Measurements from ENCODE around the gene TLE2. TPM values are rescaled to one million over a fixed set of nuclear protein-coding genes. Genes with fewer than 3 reads are reported as not detected.
A peak's percentile ranks its signal among the peaks of the same experiment; 100 is the strongest.

The TLE2 gene
- total RNA-seq: under 1 TPM; 0.24 to 0.57 TPM

DNA sequence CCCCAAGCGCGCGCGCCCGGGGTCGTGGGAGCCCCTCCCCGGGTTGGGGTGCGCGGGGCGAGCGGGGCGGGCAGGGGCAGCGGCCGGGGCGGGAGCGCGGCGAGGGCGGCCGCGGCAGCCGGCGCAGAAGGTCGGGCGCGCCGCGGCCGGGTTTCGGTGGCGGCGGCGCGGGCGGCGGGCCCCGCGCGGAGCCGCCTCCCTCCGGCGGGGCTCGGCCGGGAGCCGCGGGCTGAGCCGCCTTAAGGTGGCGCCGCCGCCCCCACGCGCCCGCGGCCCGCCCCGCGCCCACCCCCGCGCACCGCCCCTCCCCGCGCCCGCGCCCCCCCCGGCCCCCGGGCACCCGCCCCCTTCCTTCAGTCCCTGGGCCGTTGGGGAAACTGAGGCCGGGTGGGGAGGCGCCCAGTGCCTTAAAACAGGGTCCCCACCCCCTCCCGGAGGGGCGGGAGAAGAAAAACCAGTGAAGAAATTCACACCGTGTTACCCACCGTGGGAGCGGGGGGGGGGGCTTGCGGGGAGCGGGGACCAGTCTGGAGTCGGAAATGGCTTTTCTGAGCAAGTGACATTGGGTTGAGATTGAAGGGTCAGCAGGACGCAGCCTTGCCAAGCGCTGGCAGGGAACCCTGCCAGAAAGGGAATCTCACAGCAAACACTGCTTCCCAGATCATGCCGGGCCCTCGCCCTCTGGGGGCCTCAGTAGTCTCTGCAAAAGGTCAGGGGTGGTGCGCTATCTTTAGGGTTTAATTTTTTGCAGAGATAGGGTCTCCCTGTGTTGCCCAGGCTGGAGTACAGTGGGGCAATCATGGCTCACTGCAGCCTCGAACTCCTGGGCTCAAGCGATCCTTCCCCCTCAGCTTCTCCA, at the start of gene TLE2:
Gene TLE2 (minus strand): TSS at position 216 of the 859 bp plus-strand sequence. CDS start 376 bp downstream, outside the sequence.
- Mint-ChIP-seq H3K27me3 (ENCODE audit: low read depth) (peaks cover 59% of the 10 kb centered on the region), H3K36me3 (ENCODE audit: low read depth) (no peaks in the 10 kb centered on the region), H3K9me3 (ENCODE audit: insufficient read depth) (no peaks in the 10 kb centered on the region), H3K27ac (no peak within 1 kb of the TSS), H3K4me3 (peak within 1 kb of the TSS; percentile 42), H3K4me1 (ENCODE audit: low read depth) (peaks cover 28% of the 10 kb centered on the region)
- POLR2A ChIA-PET: no interaction called here
- CTCF ChIA-PET: no interaction called here
- no peak for ATAC-seq
- DNase-seq: no peak

DNA sequence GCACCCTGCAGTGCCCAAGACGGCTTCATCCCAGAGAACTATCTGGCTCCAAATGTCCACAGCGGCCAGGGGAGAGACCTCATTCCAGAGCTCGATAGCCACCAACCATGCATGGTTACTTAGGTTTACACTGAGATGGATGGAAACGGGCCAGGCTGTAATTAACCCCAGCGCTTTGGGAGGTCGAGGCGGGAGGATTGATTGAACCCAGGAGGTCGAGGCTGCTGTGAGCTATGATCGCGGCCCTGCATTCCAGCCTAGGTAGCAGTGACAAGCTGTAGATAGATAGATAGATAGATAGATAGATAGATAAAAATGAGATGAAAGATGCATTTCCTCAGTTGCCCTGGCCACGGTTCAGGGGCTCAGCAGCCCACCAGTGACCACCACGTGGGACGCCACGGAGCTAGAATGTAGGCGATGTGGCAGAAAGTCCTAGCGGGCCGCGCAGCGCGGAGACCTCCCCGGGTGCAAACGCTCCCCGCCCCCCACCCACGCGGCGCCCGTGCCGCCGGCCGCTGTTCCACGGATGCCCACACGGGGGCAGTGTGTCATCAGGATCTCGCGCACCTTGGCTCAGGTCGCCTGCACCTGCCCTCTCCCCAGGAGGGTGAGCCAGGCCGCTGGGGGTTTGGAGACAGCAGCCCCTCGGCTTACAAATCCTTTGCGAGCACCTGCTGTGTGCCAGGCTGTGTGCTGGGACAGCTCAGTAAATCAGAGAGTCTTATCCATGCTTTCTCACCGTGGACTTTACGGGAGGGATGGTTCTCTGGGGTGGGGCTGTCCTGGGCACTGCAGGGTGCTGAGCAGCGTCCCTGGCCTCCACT, 46.7 kb upstream of the TLE2 start:
- CTCF ChIA-PET: interaction anchor here (0.8 to 6.2 kb wide), 18 partner anchors 9 to 125 kb away, joined by 3 to 47 read pairs (median 4); partner anchors contain the start of gene GNA11
- Mint-ChIP-seq H3K27me3 (ENCODE audit: low read depth) (no peaks in the 10 kb centered on the region), H3K4me3 (no peak overlapping the region), H3K9me3 (ENCODE audit: insufficient read depth) (no peaks in the 10 kb centered on the region), H3K27ac (no peak overlapping the region), H3K4me1 (ENCODE audit: low read depth) (peaks cover 2% of the 10 kb centered on the region), H3K36me3 (ENCODE audit: low read depth) (no peaks in the 10 kb centered on the region)
- ATAC-seq (peak; percentile 81), DNase-seq (peak; percentile 79)
- POLR2A ChIA-PET: interaction anchor here (0.6 to 0.9 kb wide), 2 partner anchors 12 to 28 kb away, joined by 3 read pairs; no protein-coding TSS in a partner anchor

DNA sequence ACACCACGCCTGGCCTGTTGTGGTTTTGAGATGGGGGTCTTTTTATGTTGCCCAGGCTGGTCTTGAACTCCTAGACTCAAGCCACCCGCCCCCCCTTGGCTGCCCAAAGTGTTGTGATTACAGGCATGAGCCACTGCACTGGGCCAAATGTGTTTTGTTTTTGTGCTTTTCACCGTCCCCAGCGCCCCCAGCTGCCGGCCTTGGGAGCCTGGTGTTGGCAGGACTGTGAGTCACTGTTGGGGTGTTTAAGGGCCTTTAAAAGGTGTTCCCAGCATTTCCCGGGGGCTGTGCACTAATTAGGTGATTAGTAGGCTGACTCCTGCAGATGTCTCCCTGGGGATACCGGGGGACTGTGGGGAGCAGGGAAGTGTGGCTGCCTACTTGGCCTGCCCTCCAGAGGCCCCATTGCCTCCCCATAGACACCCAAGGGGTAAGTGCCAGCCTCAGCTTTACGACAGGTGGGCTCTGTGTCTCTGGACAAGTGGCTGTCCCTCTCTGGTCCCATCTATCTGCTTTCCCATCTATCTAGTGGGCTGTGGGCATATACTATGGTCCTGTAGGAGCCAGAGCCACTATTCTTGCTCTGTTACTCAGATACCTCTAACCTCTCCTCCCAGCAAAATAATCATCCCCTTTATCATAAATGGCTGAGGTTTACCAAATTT, 45.0 kb upstream of the TLE2 start:
- DNase-seq (no peak), ATAC-seq (no peak)
- no peak overlapping the region for H3K27ac Mint-ChIP-seq
- ChIA-PET POLR2A (no interaction called here), CTCF (interaction anchor here (1.5 to 6.2 kb wide), 3 partner anchors 30 to 123 kb away, joined by 4 to 47 read pairs (median 5); no protein-coding TSS in a partner anchor)
- H3K9me3 Mint-ChIP-seq (ENCODE audit: insufficient read depth): no peaks in the 10 kb centered on the region
- H3K4me1 Mint-ChIP-seq (ENCODE audit: low read depth): peaks cover 2% of the 10 kb centered on the region
- H3K36me3 Mint-ChIP-seq (ENCODE audit: low read depth): no peaks in the 10 kb centered on the region
- no peaks in the 10 kb centered on the region for H3K27me3 Mint-ChIP-seq (ENCODE audit: low read depth)
- no peak overlapping the region for H3K4me3 Mint-ChIP-seq

DNA sequence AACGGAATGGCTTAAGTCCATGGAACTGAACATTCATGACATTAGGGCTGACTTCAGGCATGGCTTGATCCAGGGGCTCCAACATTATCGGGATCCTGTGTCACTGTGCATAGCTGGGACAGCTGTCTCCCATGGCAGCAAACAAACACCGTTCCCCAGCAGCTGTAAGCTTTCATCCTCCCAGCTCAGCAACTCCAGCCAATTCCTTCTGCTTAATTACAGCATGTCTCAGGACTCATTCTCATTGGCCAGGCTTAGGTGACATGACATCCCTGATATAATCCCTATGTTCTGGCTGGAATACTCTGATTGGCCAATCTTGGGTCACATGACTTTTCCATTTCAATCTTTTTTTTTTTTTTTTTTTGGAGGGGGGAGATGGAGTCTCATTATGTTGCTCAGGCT, 44.1 kb upstream of the TLE2 start:
- H3K4me3 Mint-ChIP-seq: no peak overlapping the region
- no peak for DNase-seq
- ChIA-PET POLR2A (no interaction called here), CTCF (interaction anchor here (1.5 to 6.2 kb wide), 3 partner anchors 31 to 123 kb away, joined by 4 to 47 read pairs (median 5); no protein-coding TSS in a partner anchor)
- no peaks in the 10 kb centered on the region for H3K27me3 Mint-ChIP-seq (ENCODE audit: low read depth)
- no peak overlapping the region for H3K27ac Mint-ChIP-seq
- no peak for ATAC-seq
- H3K36me3 Mint-ChIP-seq (ENCODE audit: low read depth): no peaks in the 10 kb centered on the region
- peaks cover 2% of the 10 kb centered on the region for H3K4me1 Mint-ChIP-seq (ENCODE audit: low read depth)
- no peaks in the 10 kb centered on the region for H3K9me3 Mint-ChIP-seq (ENCODE audit: insufficient read depth)

DNA sequence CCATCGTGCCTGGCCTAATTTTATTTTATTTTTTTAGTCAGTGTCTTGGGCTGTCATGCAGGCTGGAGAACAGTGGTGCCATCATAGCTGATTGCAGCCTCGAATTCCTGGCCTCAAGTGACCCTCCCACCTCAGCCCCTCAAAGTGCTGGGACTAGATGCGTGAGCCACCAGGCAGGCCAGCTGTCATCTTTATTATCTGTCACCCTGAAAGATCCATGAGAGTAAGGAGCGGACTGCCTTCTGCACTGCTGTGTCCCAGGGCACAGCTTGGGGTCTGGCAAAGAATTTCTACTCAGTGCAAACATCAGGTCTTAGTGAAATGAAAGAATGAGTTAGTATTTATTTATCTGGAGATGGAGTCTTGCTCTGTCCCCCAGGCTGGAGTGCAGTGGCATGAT, 42.7 kb upstream of the TLE2 start:
- CTCF ChIA-PET: no interaction called here
- Mint-ChIP-seq H3K36me3 (ENCODE audit: low read depth) (no peaks in the 10 kb centered on the region), H3K9me3 (ENCODE audit: insufficient read depth) (no peaks in the 10 kb centered on the region), H3K27ac (no peak overlapping the region), H3K4me3 (no peak overlapping the region), H3K27me3 (ENCODE audit: low read depth) (no peaks in the 10 kb centered on the region), H3K4me1 (ENCODE audit: low read depth) (peaks cover 2% of the 10 kb centered on the region)
- DNase-seq (no peak), ATAC-seq (no peak)
- POLR2A ChIA-PET: interaction anchor here (1.0 kb wide), 1 partner anchor 13 kb away, joined by 3 read pairs; no protein-coding TSS in a partner anchor

DNA sequence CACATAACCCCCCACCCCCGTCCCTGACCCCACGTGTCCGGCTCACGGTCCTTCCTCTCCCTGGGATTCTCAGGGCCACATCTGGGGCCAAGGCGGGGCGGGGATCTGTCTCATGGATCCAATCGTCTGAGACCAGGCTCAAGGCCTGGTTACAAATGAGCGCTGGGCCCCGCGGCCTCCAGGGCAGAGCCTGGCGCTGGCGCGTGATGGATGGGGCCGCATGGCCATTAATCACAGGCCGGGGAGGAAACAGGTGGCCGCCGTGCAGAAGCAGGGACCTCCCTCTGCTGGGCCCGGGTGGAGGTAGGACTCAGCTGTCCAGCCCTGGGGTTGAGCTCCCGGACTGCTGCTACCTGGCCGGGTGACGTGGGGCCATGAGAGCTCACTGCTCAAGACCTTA, 39.0 kb upstream of the TLE2 start:
- POLR2A ChIA-PET: interaction anchor here (0.5 kb wide), 1 partner anchor 411 kb away, joined by 5 read pairs; no protein-coding TSS in a partner anchor
- peaks cover 12% of the 10 kb centered on the region for H3K4me1 Mint-ChIP-seq (ENCODE audit: low read depth)
- H3K27me3 Mint-ChIP-seq (ENCODE audit: low read depth): no peaks in the 10 kb centered on the region

DNA sequence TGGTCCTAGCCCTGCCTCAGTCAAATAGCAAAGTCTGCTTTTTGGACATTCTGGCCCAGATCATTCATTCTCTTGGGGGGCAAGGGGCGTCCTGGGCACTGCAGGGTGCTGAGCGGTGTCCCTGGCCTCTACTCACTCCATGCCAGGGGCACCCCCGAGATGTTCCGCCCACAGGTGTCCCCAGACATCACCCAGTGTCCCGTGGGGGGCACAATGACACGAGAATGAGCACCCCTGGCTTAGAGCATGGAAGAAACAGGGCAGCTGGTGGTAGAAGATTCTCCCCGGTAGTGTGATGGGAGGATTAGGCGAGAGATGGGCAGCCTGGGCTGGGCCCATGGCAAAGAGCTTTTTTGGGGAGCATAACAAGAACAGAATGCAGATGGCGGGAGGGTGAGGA, 38.5 kb upstream of the TLE2 start:
- ChIA-PET CTCF (interaction anchor here (0.7 to 3.0 kb wide), 2 partner anchors 36 to 116 kb away, joined by 4 to 14 read pairs; no protein-coding TSS in a partner anchor), POLR2A (interaction anchor here (0.5 kb wide), 1 partner anchor 411 kb away, joined by 5 read pairs; no protein-coding TSS in a partner anchor)
- H3K36me3 Mint-ChIP-seq (ENCODE audit: low read depth): no peaks in the 10 kb centered on the region
- H3K27me3 Mint-ChIP-seq (ENCODE audit: low read depth): no peaks in the 10 kb centered on the region
- H3K27ac Mint-ChIP-seq: no peak overlapping the region
- H3K9me3 Mint-ChIP-seq (ENCODE audit: insufficient read depth): no peaks in the 10 kb centered on the region
- ATAC-seq (no peak), DNase-seq (no peak)
- peaks cover 15% of the 10 kb centered on the region for H3K4me1 Mint-ChIP-seq (ENCODE audit: low read depth)
- no peak overlapping the region for H3K4me3 Mint-ChIP-seq

More for the DNA sequence above, 39.0 kb upstream of the TLE2 start:
- Mint-ChIP-seq H3K27ac (no peak overlapping the region), H3K9me3 (ENCODE audit: insufficient read depth) (no peaks in the 10 kb centered on the region), H3K36me3 (ENCODE audit: low read depth) (no peaks in the 10 kb centered on the region), H3K4me3 (no peak overlapping the region)
- DNase-seq (no peak), ATAC-seq (no peak)
- CTCF ChIA-PET: interaction anchor here (1.1 to 3.0 kb wide), 2 partner anchors 36 to 117 kb away, joined by 5 to 14 read pairs; no protein-coding TSS in a partner anchor

DNA sequence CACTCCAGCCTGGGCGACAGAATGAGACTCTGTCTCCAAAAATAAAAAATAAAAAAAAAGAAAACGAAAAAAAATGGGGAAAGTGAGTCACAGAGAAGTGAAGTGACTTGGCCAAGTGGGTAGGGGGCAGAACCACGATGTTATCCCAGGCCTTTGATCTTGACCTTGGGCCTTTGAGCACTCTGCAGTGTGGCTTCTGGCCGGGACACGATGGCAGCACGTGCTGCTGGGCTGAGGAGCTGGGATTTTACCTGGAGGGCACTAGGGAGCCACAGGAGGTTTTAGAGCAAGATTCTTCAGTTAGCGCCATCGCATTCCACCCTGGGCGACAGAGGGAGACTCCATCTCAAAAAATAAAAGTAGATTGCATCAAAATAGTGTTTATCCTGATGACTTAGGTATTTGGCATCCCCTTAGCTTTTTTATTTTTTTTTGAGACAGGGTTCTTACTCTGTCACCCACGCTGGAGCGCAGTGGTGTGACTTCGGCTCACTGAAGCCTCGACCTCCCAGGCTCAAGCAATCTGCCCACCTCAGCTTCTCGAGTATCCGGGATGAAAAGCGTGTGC, 37.5 kb upstream of the TLE2 start:
- Mint-ChIP-seq H3K36me3 (ENCODE audit: low read depth) (no peaks in the 10 kb centered on the region), H3K9me3 (ENCODE audit: insufficient read depth) (no peaks in the 10 kb centered on the region), H3K27ac (no peak overlapping the region), H3K4me1 (ENCODE audit: low read depth) (peaks cover 15% of the 10 kb centered on the region), H3K4me3 (no peak overlapping the region), H3K27me3 (ENCODE audit: low read depth) (no peaks in the 10 kb centered on the region)
- DNase-seq (no peak), ATAC-seq (no peak)
- ChIA-PET POLR2A (no interaction called here), CTCF (interaction anchor here (1.1 to 3.0 kb wide), 3 partner anchors 9 to 109 kb away, joined by 3 to 14 read pairs (median 4); no protein-coding TSS in a partner anchor)

DNA sequence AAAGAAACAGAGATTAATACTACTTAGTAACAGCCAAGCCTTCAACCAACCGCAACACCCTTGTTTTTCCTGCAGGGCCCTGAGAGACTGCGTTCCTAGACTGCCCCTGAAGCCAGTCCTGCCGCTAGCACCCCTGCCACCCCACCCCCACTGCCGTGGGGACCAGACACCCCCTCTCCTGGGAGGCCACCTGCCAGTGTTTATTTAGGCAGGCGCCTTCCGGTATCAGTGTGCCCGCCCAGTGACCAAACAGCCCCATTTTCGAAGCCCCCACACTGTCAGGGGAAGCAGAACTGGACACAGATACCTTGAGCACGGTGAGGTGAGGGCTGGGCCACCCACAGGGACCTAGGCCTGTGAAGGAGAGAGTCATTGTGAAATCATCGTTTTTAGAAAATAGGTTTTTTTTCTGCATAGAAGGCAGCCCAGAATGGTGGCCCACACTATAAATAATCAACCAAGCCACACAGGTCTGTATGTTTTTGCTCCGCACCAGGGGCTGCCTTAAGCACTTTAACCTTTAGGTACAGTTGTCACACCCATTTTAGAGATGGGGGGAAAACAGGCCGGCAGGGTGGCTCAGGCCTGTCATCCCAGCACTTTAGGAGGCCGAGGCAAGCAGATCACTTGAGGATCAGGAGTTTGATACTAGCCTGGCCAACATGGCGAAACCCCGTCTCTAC, 36.7 kb upstream of the TLE2 start:
- Mint-ChIP-seq H3K4me1 (ENCODE audit: low read depth) (peaks cover 17% of the 10 kb centered on the region), H3K36me3 (ENCODE audit: low read depth) (peaks cover 3% of the 10 kb centered on the region), H3K27ac (no peak overlapping the region), H3K27me3 (ENCODE audit: low read depth) (no peaks in the 10 kb centered on the region), H3K9me3 (ENCODE audit: insufficient read depth) (no peaks in the 10 kb centered on the region), H3K4me3 (no peak overlapping the region)
- no peak for DNase-seq
- ChIA-PET CTCF (interaction anchor here (1.1 to 1.3 kb wide), 2 partner anchors 10 to 108 kb away, joined by 3 to 4 read pairs; no protein-coding TSS in a partner anchor), POLR2A (no interaction called here)
- ATAC-seq: no peak

DNA sequence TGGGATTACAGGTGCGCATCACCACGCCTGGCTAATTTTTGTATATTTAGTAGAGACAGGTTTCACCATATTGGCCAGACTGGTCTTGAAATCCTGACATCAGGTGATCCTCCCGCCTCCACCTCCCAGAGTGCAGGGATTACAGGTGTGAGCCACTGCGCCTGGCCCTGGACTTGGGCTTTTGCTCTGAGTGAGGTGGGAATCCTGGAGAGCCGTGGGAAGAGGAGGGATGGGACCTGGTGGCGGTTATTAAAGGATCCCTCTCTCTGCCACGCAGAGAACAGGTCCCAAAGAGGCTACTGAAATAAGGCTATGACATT, 34.9 kb upstream of the TLE2 start:
- peaks cover 31% of the 10 kb centered on the region for H3K4me1 Mint-ChIP-seq (ENCODE audit: low read depth)
- peak overlapping the region; percentile 96 for H3K27ac Mint-ChIP-seq
- peaks cover 14% of the 10 kb centered on the region for H3K36me3 Mint-ChIP-seq (ENCODE audit: low read depth)
- ATAC-seq (no peak), DNase-seq (no peak)
- peak overlapping the region; percentile 76 for H3K4me3 Mint-ChIP-seq
- H3K9me3 Mint-ChIP-seq (ENCODE audit: insufficient read depth): no peaks in the 10 kb centered on the region
- ChIA-PET POLR2A (interaction anchor here (0.6 to 5.0 kb wide), 3 partner anchors 11 to 35 kb away, joined by 3 to 23 read pairs (median 4); no protein-coding TSS in a partner anchor), CTCF (interaction anchor here (1.1 kb wide), 1 partner anchor 12 kb away, joined by 3 read pairs; no protein-coding TSS in a partner anchor)
- no peaks in the 10 kb centered on the region for H3K27me3 Mint-ChIP-seq (ENCODE audit: low read depth)

Measured in activated CD8-positive, alpha-beta T cell treated with anti-CD3 and anti-CD28 coated beads, Interleukin-2, amount 10 ng/mL, durations not matched to agents 7 days and 5 days (primary cell).